ENCODE measurements around the gene GFER.

GFER gene

GRCh38 chr16:1972490-1972877 lies 11.5 kb upstream of the GFER start:
- peak overlapping the region; percentile 92 for H3K4me3 ChIP-seq (ENCODE audit: control insufficient read depth, low read depth, low read length)
- DNase-seq (ENCODE audit: low read depth), result no peak
- no peak for TF ChIP-seq CTCF (IDR thresholded peaks at IDR 0.05; ENCODE audit: control insufficient read depth, insufficient read depth, low read depth, low read length, missing control alignments)

GRCh38 chr16:1973461-1974156 lies 10.4 kb upstream of the GFER start:
- H3K4me3 ChIP-seq (ENCODE audit: control insufficient read depth, low read depth, low read length), result no peak overlapping the region
- no peak for DNase-seq (ENCODE audit: low read depth)
- no peak for TF ChIP-seq CTCF (IDR thresholded peaks at IDR 0.05; ENCODE audit: control insufficient read depth, insufficient read depth, low read depth, low read length, missing control alignments)

- no peak overlapping the region for H3K4me3 ChIP-seq (ENCODE audit: control insufficient read depth, low read depth, low read length)
These were observed 9.6 kb upstream of the GFER start for GRCh38 chr16:1974157-1975070.

DNA sequence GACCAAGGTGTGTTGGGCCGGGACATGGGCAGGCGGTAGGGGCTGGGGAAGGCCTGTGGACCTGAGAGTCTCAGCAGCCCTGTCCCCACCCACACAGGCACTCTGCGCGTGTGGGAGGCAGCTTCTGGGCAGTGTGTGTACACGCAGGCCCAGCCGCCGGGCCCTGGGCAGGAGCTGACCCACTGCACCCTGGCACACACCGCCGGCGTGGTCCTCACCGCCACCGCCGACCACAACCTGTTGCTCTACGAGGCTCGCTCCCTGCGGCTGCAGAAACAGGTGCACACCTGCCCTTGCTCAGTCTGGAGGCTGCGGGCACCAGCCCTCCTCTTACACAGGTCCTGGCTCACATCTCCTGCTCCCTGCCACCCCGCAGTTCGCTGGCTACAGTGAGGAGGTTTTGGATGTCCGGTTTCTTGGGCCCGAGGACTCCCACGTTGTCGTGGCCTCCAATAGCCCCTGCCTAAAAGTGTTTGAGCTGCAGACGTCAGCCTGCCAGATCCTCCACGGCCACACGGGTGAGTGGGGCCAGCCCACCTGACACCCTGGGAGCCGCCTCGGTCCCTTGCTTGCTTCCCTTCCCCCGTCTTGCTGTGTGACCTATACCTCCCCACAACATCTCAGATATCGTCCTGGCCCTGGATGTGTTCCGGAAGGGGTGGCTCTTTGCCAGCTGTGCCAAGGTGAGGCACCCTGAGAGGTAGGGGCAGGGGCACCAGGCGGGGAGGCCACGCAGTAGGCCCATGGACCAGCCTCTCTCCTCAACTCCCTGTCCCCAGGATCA lies 8.4 kb upstream of the GFER start:
- no peak overlapping the region for H3K4me3 ChIP-seq (ENCODE audit: control insufficient read depth, low read depth, low read length)
- no peak for DNase-seq (ENCODE audit: low read depth)
- TF ChIP-seq CTCF (IDR thresholded peaks at IDR 0.05; ENCODE audit: control insufficient read depth, insufficient read depth, low read depth, low read length, missing control alignments), result no peak

More at GRCh38 chr16:1974157-1975070, 9.6 kb upstream of the GFER start:
- no peak for DNase-seq (ENCODE audit: low read depth)
- TF ChIP-seq CTCF (IDR thresholded peaks at IDR 0.05; ENCODE audit: control insufficient read depth, insufficient read depth, low read depth, low read length, missing control alignments), result no peak

GRCh38 chr16:1976216-1976520 lies 7.8 kb upstream of the GFER start:
- H3K4me3 ChIP-seq (ENCODE audit: control insufficient read depth, low read depth, low read length), result no peak overlapping the region
- no peak for DNase-seq (ENCODE audit: low read depth)
- no peak for TF ChIP-seq CTCF (IDR thresholded peaks at IDR 0.05; ENCODE audit: control insufficient read depth, insufficient read depth, low read depth, low read length, missing control alignments)
